Vagina (tissue), 2 donors: Measurements from ENCODE around the gene OXER1.

Source experiments
- CTCF ChIP-seq, 3 experiments: fragments of 450-650 bp in 2 of 3; fragments of 200-600 bp in 1 of 3; sonication (generic) in 1 of 3; IDR thresholded peaks; one replicate each; pipeline ENCODE4 v1.5.1; 2017 to 2019; ENCODE audit warnings: antibody characterized with exemption in 3 of 3, mild to moderate bottlenecking in 2 of 3, moderate library complexity in 2 of 3
- POLR2A ChIP-seq, 2 donors: fragments of 450-650 bp; IDR thresholded peaks; one replicate each; pipeline ENCODE4 v1.6.1; 2017; ENCODE audit warnings: antibody characterized with exemption in 2 of 2, mild to moderate bottlenecking in 2 of 2, moderate library complexity in 2 of 2
- POLR2AphosphoS5 ChIP-seq, 2 donors: sonication (generic); formaldehyde crosslinking; IDR thresholded peaks; one replicate each; pipeline ENCODE4 v1.9.0; 2017; ENCODE audit warnings: antibody characterized with exemption in 2 of 2, mild to moderate bottlenecking in 2 of 2, low read depth in 1 of 2; ENCODE audit not compliant: insufficient read depth in 1 of 2

GRCh38 chr2:42744545-42745082, 19.3 kb downstream of the OXER1 start:
- TF ChIP-seq CTCF (IDR thresholded peaks at IDR 0.05) (no peak), POLR2AphosphoS5 (IDR thresholded peaks at IDR 0.05; ENCODE audit: insufficient read depth in 1 of 2, low read depth in 1 of 2) (no peak), POLR2A (IDR thresholded peaks at IDR 0.05) (no peak)
